Pancreas (tissue), 10 donors: Measurements from ENCODE around the gene BBX. TPM values are rescaled to one million over a fixed set of nuclear protein-coding genes. Genes with fewer than 3 reads are reported as not detected.

Experiments
- ATAC-seq, 4 donors: fragments of 200-7000 bp; cut with Tn5 transposase; one replicate each; pipeline versions ENCODE4 v1.8.0 to v1.9.1; 2020; ENCODE audit warnings: mild to moderate bottlenecking in 4 of 4, moderate library complexity in 4 of 4
- DNase-seq, 6 donors: peaks; one replicate each; pipeline ENCODE4 v3.0.0-alpha.2; 2020
- FAIRE-seq: peaks from 2 replicates; lab custom pipeline; 2012; peaks lifted over from hg19 to GRCh38; lab: Jason Lieb, UNC
- H3K27ac ChIP-seq, 4 donors: fragments of 200-600 bp; sonication (generic); 1 replicate in 3 of 4; 2 replicates in 1 of 4; pipeline versions ENCODE4 v1.5.0 to v1.8.0; 2020
- H3K27me3 ChIP-seq, 4 donors: fragments of 200-600 bp; one replicate each; pipeline ENCODE4 v1.8.0; 2021
- H3K36me3 ChIP-seq, 3 donors: fragments of 200-600 bp; sonication (generic) in 1 of 3; one replicate each; pipeline versions ENCODE4 v1.5.0 to v1.8.0; 2020 to 2021
- H3K4me1 ChIP-seq, 3 donors: fragments of 200-600 bp; one replicate each; pipeline ENCODE4 v1.8.0; 2021
- H3K4me3 ChIP-seq, 4 donors: fragments of 200-600 bp; sonication (generic) in 2 of 4; one replicate each; pipeline versions ENCODE4 v1.5.0 to v1.8.0; 2020 to 2021
- H3K9me3 ChIP-seq, 4 donors: fragments of 200-600 bp; one replicate each; pipeline ENCODE4 v1.8.0; 2021
- WGBS, 2 donors: extraction: QIAGEN DNeasy Blood & Tissue Kit; methylation state at CpG; one replicate each; pipeline ENCODE4 v1.1.7; 2013; 5-methylcytosine and 5-hydroxymethylcytosine counted together
- intact Hi-C, 3 donors: fragments of 100-400 bp; cut with DNase I; formaldehyde crosslinking; loops; one replicate each; pipeline versions ENCODE4 v1.11.1 to v1.14.2; 2022
- polyA plus RNA-seq, 2 donors: library from polyadenylated mRNA; stranded (reverse); fragments of 200-250 nt; gene quantifications; one replicate each; pipeline ENCODE4 v1.2.3, GENCODE V29; 2013
- total RNA-seq, 6 donors: library from RNA; stranded (reverse); fragmentation: NEBNext Ultra II Directional in 4 of 6; extraction: Animal tissue kit (Norgen Biotek cat#: 25700) in 4 of 6; gene quantifications; one replicate each; pipeline versions ENCODE4 v1.2.1 to v1.2.4, GENCODE V29; 2021 to 2023
- TF ChIP-seq, protein P1 (sequence below), 4 donors: fragments of 200-600 bp; sonication (generic) in 3 of 4; IDR thresholded peaks; one replicate each; pipeline versions ENCODE4 v1.5.0 to v1.8.0; 2021; ENCODE audit warnings: antibody characterized with exemption in 4 of 4
- donor health status: healthy with polysubstance abuse.
- donor health status: DM: no; HTN: no; CAD: no; lungs with moderate emphysema.
- donor health status: DM: no; HTN: no; CAD: no.
- donor health status: control.
- donor health status: control.
- donor health status: Bipolar disorder and iron deficiency.
- donor health status: DM: yes; HTN: yes; CAD: no.
- donor health status: DM: no; HTN: no; CAD: no.
- donor health status: DM: no; HTN: no; CAD: no.
- donor health status: DM: yes; HTN: yes; CAD: no.

Gene BBX
- total and polyA plus RNA-seq, 8 donors: 3.9 to 43.8 (median 19.8) TPM

DNA sequence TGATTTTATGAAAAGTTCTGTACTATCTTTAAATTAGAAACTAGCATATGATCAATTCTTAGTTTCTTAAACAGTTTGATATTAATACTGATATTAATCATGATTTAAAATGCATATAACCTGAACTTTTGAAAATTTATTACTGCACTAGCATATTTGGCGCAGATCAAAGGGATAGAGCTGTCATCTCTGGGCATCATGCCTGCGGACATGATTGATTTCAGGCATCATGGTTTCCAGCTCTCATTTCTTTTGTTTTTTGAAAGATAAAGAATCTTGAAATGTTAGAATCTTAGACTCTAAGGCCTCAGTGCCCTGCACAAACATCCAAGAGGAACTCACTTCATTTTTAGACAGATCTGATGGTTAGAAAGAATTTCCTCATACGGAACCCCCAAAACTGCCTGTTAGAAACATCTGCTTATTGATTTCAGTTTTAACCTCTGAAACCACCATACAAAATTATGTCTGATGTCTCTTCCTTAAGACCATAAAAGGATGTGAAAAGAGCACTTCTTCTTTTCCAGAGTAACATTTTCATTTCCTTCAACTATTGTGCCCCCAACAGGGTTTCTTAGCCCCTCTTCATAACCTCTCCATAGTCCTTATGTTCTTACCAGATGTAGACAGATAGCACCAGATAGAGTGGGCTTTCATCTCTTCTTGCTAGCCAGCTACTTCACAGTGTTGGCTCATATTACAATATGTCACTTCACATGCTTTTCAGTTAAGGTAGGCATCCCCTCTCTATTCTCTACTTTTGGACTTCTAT, 110.8 kb downstream of the BBX start:
- DNase-seq (no peak), ATAC-seq (no peak), FAIRE-seq (no peak)
- no peaks in the 10 kb centered on the region for H3K27me3 ChIP-seq
- no peaks in the 10 kb centered on the region for H3K36me3 ChIP-seq
- no peaks in the 10 kb centered on the region for H3K9me3 ChIP-seq
- H3K27ac ChIP-seq: no peak overlapping the region
- TF ChIP-seq, protein P1, sequence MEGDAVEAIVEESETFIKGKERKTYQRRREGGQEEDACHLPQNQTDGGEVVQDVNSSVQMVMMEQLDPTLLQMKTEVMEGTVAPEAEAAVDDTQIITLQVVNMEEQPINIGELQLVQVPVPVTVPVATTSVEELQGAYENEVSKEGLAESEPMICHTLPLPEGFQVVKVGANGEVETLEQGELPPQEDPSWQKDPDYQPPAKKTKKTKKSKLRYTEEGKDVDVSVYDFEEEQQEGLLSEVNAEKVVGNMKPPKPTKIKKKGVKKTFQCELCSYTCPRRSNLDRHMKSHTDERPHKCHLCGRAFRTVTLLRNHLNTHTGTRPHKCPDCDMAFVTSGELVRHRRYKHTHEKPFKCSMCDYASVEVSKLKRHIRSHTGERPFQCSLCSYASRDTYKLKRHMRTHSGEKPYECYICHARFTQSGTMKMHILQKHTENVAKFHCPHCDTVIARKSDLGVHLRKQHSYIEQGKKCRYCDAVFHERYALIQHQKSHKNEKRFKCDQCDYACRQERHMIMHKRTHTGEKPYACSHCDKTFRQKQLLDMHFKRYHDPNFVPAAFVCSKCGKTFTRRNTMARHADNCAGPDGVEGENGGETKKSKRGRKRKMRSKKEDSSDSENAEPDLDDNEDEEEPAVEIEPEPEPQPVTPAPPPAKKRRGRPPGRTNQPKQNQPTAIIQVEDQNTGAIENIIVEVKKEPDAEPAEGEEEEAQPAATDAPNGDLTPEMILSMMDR (IDR thresholded peaks at IDR 0.05): no peak
- 79 to 82% methylated on average over 3 of the region's 3 CpGs for WGBS, 2 donors
- H3K4me1 ChIP-seq: peaks cover 0 to 5% (median 0%) of the 10 kb centered on the region in 3 donors
- no peak overlapping the region for H3K4me3 ChIP-seq
- intact Hi-C loops: no loop called here

DNA sequence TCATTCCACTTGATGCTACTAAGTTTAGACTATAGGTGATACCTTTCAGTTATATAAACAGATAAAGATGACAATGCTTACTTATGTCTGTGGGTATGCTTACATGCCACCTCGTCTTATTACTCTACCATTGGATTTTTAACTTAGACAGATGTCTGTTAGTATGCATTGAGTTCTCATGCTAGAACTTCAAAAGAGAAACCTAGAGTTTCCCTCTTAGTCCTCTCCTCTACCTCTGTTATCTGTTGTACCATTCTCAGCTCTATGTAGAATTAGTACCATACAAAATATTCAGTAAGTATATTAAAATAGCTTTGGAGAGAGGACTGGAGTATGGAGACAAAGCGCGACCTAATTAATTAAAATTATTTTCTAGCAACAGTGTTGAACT, 111.3 kb downstream of the BBX start:
- Histone ChIP-seq H3K9me3 (no peaks in the 10 kb centered on the region), H3K36me3 (no peaks in the 10 kb centered on the region), H3K27ac (no peak overlapping the region), H3K4me3 (no peak overlapping the region), H3K4me1 (peaks cover 0 to 5% (median 0%) of the 10 kb centered on the region in 3 donors), H3K27me3 (no peaks in the 10 kb centered on the region)
- TF ChIP-seq, protein P1 (IDR thresholded peaks at IDR 0.05): no peak
- FAIRE-seq (no peak), DNase-seq (no peak), ATAC-seq (no peak)
- 88 to 93% methylated on average over 3 of the region's 3 CpGs for WGBS, 2 donors
- intact Hi-C loops: no loop called here

DNA sequence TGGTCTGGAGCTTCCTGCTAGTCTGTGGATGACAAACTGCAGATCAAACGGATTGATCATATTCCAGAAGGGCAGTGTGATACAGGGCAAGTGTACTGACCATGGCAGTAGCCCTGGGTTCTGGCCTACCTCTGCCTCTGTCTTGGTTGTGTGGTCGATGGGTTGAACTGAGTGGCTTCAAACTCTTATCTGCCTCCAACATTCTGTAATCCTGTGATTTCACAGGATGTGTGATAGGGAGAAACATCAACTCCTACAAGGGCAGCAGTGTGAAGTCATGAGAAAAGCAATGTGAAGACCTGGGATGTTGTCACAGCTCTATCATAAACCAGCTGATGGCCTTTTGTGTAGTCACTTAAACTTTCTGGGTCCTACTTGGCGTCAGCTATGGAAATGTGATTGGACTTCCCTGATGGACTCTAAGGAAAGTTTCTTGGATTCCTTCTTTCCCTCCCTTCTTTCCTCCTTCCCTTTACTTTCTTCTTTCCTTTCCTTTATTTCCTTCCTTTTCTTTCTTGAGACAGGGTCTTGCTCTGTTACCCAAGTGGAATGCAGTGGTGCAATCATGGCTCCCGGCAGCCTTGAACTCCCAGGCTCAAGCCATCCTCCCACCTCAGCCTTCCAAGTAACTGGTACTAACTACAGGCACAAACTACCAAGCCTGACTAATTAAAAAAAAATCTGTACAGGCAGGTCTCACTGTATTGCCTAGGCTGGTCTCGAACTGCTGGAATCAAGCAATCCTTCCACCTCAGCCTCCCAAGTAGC, 114.8 kb downstream of the BBX start:
- H3K27ac ChIP-seq: no peak overlapping the region
- TF ChIP-seq, protein P1 (IDR thresholded peaks at IDR 0.05): no peak
- no peak for DNase-seq
- no peak for ATAC-seq
- H3K36me3 ChIP-seq: no peaks in the 10 kb centered on the region
- H3K27me3 ChIP-seq: no peaks in the 10 kb centered on the region
- no peak for FAIRE-seq
- peaks cover 0 to 1% (median 0%) of the 10 kb centered on the region in 3 donors for H3K4me1 ChIP-seq
- no peaks in the 10 kb centered on the region for H3K9me3 ChIP-seq
- intact Hi-C loops: no loop called here
- H3K4me3 ChIP-seq: no peak overlapping the region
- WGBS, 2 donors: 91 to 93% methylated on average over 5 of the region's 5 CpGs

DNA sequence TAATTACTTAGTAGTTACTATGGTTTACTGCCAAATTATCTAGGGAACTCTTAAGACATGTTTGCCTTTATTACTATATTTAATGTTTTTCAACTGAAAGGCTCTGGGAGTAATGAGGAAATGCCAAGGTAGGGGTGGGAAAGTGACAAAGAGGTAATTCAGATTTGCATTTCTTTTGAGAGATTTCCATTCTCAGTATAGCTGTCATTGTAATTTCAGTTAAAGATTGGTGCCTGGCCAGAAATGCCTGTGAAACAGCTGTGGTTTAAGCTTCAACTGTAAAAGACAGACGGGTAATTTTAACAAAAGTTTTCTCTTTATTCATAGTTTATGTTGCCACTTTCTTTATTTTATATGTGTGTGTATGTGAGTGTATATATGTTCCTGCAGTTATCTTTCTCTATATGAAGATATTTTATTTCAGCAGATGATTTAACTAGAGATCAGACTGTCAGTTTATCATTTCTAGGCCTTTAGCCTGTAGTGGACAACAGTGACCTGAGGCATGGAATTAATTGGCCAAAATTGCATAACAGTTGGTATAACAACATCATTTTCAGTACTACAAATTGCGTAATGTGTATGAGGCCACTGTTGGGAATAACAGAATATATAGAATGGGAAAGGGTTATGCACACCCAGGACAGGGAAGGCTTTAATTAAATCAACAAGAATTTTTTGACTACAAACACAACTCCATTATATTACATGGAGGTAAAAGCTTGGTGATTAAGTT, 119.0 kb downstream of the BBX start:
- Histone ChIP-seq H3K4me1 (no peaks in the 10 kb centered on the region), H3K27me3 (no peaks in the 10 kb centered on the region), H3K27ac (no peak overlapping the region), H3K4me3 (no peak overlapping the region), H3K9me3 (no peaks in the 10 kb centered on the region), H3K36me3 (no peaks in the 10 kb centered on the region)
- ATAC-seq (no peak), DNase-seq (no peak), FAIRE-seq (no peak)
- TF ChIP-seq, protein P1 (IDR thresholded peaks at IDR 0.05): no peak
- intact Hi-C loops: no loop called here
- WGBS, 2 donors: 62 to 86% methylated on average over 2 of the region's 2 CpGs
